IPS-18a (cell line): ENCODE data around the gene ODAPH.

Experiments used
- H3K27ac ChIP-seq: one replicate; pipeline ENCODE4 v1.5.1; 2013; ENCODE audit warnings: low read length
- H3K27me3 ChIP-seq: one replicate; pipeline ENCODE4 v1.6.1; 2013; ENCODE audit warnings: mild to moderate bottlenecking, low read length; ENCODE audit not compliant: control insufficient read depth, insufficient read depth
- H3K36me3 ChIP-seq: one replicate; pipeline ENCODE4 v1.6.1; 2013; ENCODE audit warnings: low read depth, low read length; ENCODE audit not compliant: control insufficient read depth
- H3K4me1 ChIP-seq: one replicate; pipeline ENCODE4 v1.6.1; 2013; ENCODE audit warnings: low read depth, low read length; ENCODE audit not compliant: control insufficient read depth
- H3K4me3 ChIP-seq: one replicate; pipeline ENCODE4 v1.5.1; 2013; ENCODE audit warnings: low read length
- H3K9ac ChIP-seq: one replicate; pipeline ENCODE4 v1.6.1; 2013; ENCODE audit warnings: mild to moderate bottlenecking, low read length, moderate library complexity
- H3K9me3 ChIP-seq: one replicate; pipeline ENCODE4 v1.6.1; 2013; ENCODE audit warnings: low read depth, low read length; ENCODE audit not compliant: control insufficient read depth

The ODAPH gene

GRCh38 chr4:75598390-75598789, 42.5 kb downstream of the ODAPH start:
- no peaks in the 10 kb centered on the region for H3K36me3 ChIP-seq
- H3K4me3 ChIP-seq, result no peak overlapping the region
- no peaks in the 10 kb centered on the region for H3K27me3 ChIP-seq
- H3K27ac ChIP-seq, result no peak overlapping the region
- H3K9me3 ChIP-seq, result no peaks in the 10 kb centered on the region
- no peak overlapping the region for H3K9ac ChIP-seq
- no peaks in the 10 kb centered on the region for H3K4me1 ChIP-seq

- Histone ChIP-seq H3K27me3 (no peaks in the 10 kb centered on the region), H3K4me3 (no peak overlapping the region), H3K9me3 (no peaks in the 10 kb centered on the region), H3K27ac (no peak overlapping the region), H3K4me1 (no peaks in the 10 kb centered on the region), H3K36me3 (no peaks in the 10 kb centered on the region), H3K9ac (no peak overlapping the region)
Measured at GRCh38 chr4:75599647-75600046, 43.8 kb downstream of the ODAPH start.

DNA sequence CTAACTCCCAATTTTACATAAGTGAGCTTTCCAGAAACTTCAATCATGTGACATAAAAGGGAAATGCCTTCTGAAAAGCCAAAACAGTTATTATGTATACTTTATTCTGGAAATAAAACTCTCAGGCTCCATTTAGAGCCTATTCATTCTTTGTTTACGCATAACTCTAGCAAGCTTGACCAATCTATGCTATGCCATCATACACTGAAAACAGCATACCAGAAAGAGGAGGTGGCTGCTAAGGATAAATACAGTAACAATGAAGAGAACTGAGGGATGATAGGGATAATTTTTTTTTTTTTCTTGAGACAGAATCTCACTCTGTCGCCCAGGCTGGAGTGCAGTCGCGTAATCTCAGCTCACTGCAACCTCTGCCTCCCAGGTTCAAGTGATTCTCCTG, 50.1 kb downstream of the ODAPH start:
- Histone ChIP-seq H3K27me3 (no peaks in the 10 kb centered on the region), H3K4me3 (no peak overlapping the region), H3K4me1 (no peaks in the 10 kb centered on the region), H3K27ac (no peak overlapping the region), H3K9me3 (no peaks in the 10 kb centered on the region), H3K9ac (no peak overlapping the region), H3K36me3 (no peaks in the 10 kb centered on the region)

- no peaks in the 10 kb centered on the region for H3K9me3 ChIP-seq
- H3K9ac ChIP-seq, result no peak overlapping the region
- H3K27ac ChIP-seq, result no peak overlapping the region
- no peaks in the 10 kb centered on the region for H3K36me3 ChIP-seq
- H3K27me3 ChIP-seq, result no peaks in the 10 kb centered on the region
- H3K4me1 ChIP-seq, result no peaks in the 10 kb centered on the region
- no peak overlapping the region for H3K4me3 ChIP-seq
Measured at GRCh38 chr4:75612306-75612705, 56.4 kb downstream of the ODAPH start.
